Gastroesophageal sphincter (tissue), 3 donors: Measurements from ENCODE around the gene NCKAP5.

Experiments
- CTCF ChIP-seq, 4 experiments: fragments of 200-600 bp in 2 of 4; fragments of 450-650 bp in 2 of 4; sonication (generic) in 1 of 4; IDR thresholded peaks; one replicate each; pipeline ENCODE4 v1.5.1; 2017 to 2019; ENCODE audit warnings: antibody characterized with exemption in 4 of 4, mild to moderate bottlenecking in 2 of 4, moderate library complexity in 2 of 4
- POLR2A ChIP-seq, 2 donors: fragments of 450-650 bp; IDR thresholded peaks; one replicate each; pipeline ENCODE4 v1.6.1; 2017; ENCODE audit warnings: antibody characterized with exemption in 2 of 2, mild to moderate bottlenecking in 2 of 2, moderate library complexity in 1 of 2
- POLR2AphosphoS5 ChIP-seq: sonication (generic); formaldehyde crosslinking; IDR thresholded peaks from one replicate; pipeline ENCODE4 v1.6.1; 2017; ENCODE audit warnings: antibody characterized with exemption

DNA sequence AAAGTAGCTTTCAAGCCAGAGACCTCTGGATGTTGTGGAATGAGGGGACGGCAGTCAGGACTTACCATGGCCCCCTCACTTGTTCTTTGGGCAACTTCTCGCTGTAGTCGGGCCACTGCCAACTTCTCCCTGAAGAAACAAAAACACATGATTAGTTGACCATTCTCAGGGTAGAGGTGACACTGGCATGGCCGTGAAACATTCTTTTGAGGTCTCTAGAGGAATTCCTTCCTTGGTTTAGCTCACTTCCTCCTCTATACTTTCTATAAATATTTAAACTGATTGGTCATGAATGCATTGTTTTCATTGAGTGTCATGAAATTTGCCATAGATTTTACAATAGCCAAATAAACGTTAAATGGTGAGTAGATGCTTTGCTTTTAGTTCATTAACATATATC, 354.6 kb downstream of the NCKAP5 start:
- TF ChIP-seq CTCF (IDR thresholded peaks at IDR 0.05) (no peak), POLR2A (IDR thresholded peaks at IDR 0.05) (no peak), POLR2AphosphoS5 (no peak)
